HG03571 (cell line): ENCODE data around the gene SACM1L.
"Not testable (repeated sequence)": the region's sequence is repeated elsewhere in the genome, so short reads cannot be mapped to it uniquely, and the experiment has no call there.

ENCODE experiments used
- ATAC-seq: cut with Tn5 transposase; IDR thresholded peaks from one replicate; pipeline ENCODE4 v1.9.1; 2021; ENCODE audit not compliant: unreplicated experiment

Gene SACM1L

GRCh38 chr3:45737234-45737633, 48.0 kb downstream of the SACM1L start:
- no peak for ATAC-seq

GRCh38 chr3:45739991-45740390, 50.8 kb downstream of the SACM1L start:
- no peak for ATAC-seq

GRCh38 chr3:45741247-45741646, 52.1 kb downstream of the SACM1L start:
- ATAC-seq = no peak

GRCh38 chr3:45741742-45742460, 52.7 kb downstream of the SACM1L start:
- no peak for ATAC-seq

- ATAC-seq = no peak
Observed at GRCh38 chr3:45742461-45743089, 53.4 kb downstream of the SACM1L start.

GRCh38 chr3:45746165-45746776, 57.1 kb downstream of the SACM1L start:
- no peak for ATAC-seq

- no peak for ATAC-seq
Observed at GRCh38 chr3:45746777-45747622, 57.8 kb downstream of the SACM1L start.

GRCh38 chr3:45748068-45748467, 58.9 kb downstream of the SACM1L start:
- no peak for ATAC-seq

- not testable (repeated sequence) for ATAC-seq
Observed at GRCh38 chr3:45749036-45749600, 59.9 kb downstream of the SACM1L start.

GRCh38 chr3:45749880-45750279, 60.7 kb downstream of the SACM1L start:
- ATAC-seq = no peak

GRCh38 chr3:45751537-45752242, 62.5 kb downstream of the SACM1L start:
- ATAC-seq = no peak

GRCh38 chr3:45753095-45753494, 63.9 kb downstream of the SACM1L start:
- no peak for ATAC-seq

- no peak for ATAC-seq
Observed at GRCh38 chr3:45754461-45754860, 65.3 kb downstream of the SACM1L start.

- no peak for ATAC-seq
Observed at GRCh38 chr3:45756055-45756454, 66.9 kb downstream of the SACM1L start.

- ATAC-seq = not testable (repeated sequence)
Observed at GRCh38 chr3:45757141-45757540, 67.9 kb downstream of the SACM1L start.

- ATAC-seq = no peak
Observed at GRCh38 chr3:45758871-45759270, 69.7 kb downstream of the SACM1L start.

GRCh38 chr3:45759851-45760250, 70.7 kb downstream of the SACM1L start:
- no peak for ATAC-seq

GRCh38 chr3:45760878-45761711, 71.9 kb downstream of the SACM1L start:
- no peak for ATAC-seq

- ATAC-seq = no peak
Observed at GRCh38 chr3:45761831-45762230, 72.6 kb downstream of the SACM1L start.
